Measurements from ENCODE around the gene SLFN14.

The SLFN14 gene

DNA sequence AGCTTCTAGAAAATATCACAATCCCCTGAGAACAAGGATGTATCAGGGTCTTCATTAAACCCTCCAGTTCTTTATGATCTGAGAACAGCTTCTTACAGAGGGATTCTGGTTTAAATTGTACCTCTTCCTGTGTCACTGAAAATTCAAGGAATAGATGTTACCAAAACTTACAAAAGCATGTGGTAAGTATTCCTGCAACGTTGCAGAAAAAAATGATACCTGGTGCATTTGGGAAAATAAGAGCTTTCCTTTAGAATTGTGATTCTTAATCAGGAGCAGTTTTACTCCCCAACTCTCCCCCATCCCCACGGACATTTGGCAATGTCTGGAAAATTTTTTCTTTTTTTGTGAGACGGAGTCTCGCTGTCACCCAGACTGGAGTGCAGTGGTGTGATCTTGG is 7.3 kb downstream of the SLFN14 start:
- Histone ChIP-seq H4K20me1 (ENCODE audit: insufficient read depth, low read length, poor library complexity, severe bottlenecking) (no peaks in the 10 kb centered on the region), H3K36me3 (ENCODE audit: insufficient read depth, low read length) (no peaks in the 10 kb centered on the region), H2AFZ (ENCODE audit: low read length) (no peak overlapping the region), H3K4me3 (ENCODE audit: low read length, poor library complexity, severe bottlenecking) (no peak overlapping the region), H3K4me1 (ENCODE audit: insufficient read depth, low read length, poor library complexity, severe bottlenecking) (no peaks in the 10 kb centered on the region), H3F3A (ENCODE audit: low read depth) (no peaks in the 10 kb centered on the region), H3K9me3 (ENCODE audit: insufficient read depth, low read depth, low read length) (no peaks in the 10 kb centered on the region), H3K9ac (ENCODE audit: low read depth, low read length, poor library complexity, severe bottlenecking) (no peak overlapping the region), H3K4me2 (ENCODE audit: low read depth, low read length, poor library complexity, severe bottlenecking) (no peak overlapping the region), H3K79me2 (ENCODE audit: insufficient read depth, low read length) (no peaks in the 10 kb centered on the region), H3K9me2 (replicated peaks; ENCODE audit: low read depth, low read length) (no peaks in the 10 kb centered on the region), H3K27me3 (ENCODE audit: insufficient read depth, low read length, poor library complexity, severe bottlenecking) (no peaks in the 10 kb centered on the region)
- TF ChIP-seq EZH2phosphoT487 (IDR thresholded peaks at IDR 0.05; ENCODE audit: borderline replicate concordance), result no peak
- TF ChIP-seq, protein P1, sequence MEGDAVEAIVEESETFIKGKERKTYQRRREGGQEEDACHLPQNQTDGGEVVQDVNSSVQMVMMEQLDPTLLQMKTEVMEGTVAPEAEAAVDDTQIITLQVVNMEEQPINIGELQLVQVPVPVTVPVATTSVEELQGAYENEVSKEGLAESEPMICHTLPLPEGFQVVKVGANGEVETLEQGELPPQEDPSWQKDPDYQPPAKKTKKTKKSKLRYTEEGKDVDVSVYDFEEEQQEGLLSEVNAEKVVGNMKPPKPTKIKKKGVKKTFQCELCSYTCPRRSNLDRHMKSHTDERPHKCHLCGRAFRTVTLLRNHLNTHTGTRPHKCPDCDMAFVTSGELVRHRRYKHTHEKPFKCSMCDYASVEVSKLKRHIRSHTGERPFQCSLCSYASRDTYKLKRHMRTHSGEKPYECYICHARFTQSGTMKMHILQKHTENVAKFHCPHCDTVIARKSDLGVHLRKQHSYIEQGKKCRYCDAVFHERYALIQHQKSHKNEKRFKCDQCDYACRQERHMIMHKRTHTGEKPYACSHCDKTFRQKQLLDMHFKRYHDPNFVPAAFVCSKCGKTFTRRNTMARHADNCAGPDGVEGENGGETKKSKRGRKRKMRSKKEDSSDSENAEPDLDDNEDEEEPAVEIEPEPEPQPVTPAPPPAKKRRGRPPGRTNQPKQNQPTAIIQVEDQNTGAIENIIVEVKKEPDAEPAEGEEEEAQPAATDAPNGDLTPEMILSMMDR (conservative IDR thresholded peaks at IDR 0.05; ENCODE audit: low read length), result no peak

DNA sequence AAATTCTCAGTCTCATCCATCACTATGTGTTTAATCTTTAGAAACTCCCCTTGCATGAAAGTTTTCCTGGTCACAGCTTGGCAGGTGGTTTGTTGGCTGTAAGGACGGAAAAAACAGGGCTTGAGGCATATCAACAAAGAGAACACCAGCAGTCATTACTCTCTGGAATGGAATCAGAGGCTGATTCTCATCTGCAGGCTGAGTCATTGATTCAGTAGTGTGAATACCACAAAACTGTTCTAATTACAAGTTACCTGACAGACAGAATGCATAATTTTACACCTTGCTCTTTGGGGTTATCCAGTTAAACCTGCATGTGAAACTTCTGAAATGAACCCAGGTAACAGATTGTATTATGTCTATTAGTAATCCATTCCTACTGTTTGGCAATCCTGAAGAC is 11.6 kb downstream of the SLFN14 start:
- H3K9ac ChIP-seq (ENCODE audit: low read depth, low read length, poor library complexity, severe bottlenecking), result no peak overlapping the region
- TF ChIP-seq EZH2phosphoT487 (IDR thresholded peaks at IDR 0.05; ENCODE audit: borderline replicate concordance), result no peak
- TF ChIP-seq, protein P1 (conservative IDR thresholded peaks at IDR 0.05; ENCODE audit: low read length), result no peak
- H3K36me3 ChIP-seq (ENCODE audit: insufficient read depth, low read length), result no peaks in the 10 kb centered on the region
- no peaks in the 10 kb centered on the region for H3K27me3 ChIP-seq (ENCODE audit: insufficient read depth, low read length, poor library complexity, severe bottlenecking)
- H3K9me2 ChIP-seq (replicated peaks; ENCODE audit: low read depth, low read length), result no peaks in the 10 kb centered on the region
- H3F3A ChIP-seq (ENCODE audit: low read depth), result no peaks in the 10 kb centered on the region
- no peaks in the 10 kb centered on the region for H4K20me1 ChIP-seq (ENCODE audit: insufficient read depth, low read length, poor library complexity, severe bottlenecking)
- H3K4me1 ChIP-seq (ENCODE audit: insufficient read depth, low read length, poor library complexity, severe bottlenecking), result peaks cover 3% of the 10 kb centered on the region
- no peaks in the 10 kb centered on the region for H3K9me3 ChIP-seq (ENCODE audit: insufficient read depth, low read depth, low read length)
- H2AFZ ChIP-seq (ENCODE audit: low read length), result no peak overlapping the region
- H3K79me2 ChIP-seq (ENCODE audit: insufficient read depth, low read length), result no peaks in the 10 kb centered on the region
- H3K4me3 ChIP-seq (ENCODE audit: low read length, poor library complexity, severe bottlenecking), result no peak overlapping the region
- H3K4me2 ChIP-seq (ENCODE audit: low read depth, low read length, poor library complexity, severe bottlenecking), result no peak overlapping the region

DNA sequence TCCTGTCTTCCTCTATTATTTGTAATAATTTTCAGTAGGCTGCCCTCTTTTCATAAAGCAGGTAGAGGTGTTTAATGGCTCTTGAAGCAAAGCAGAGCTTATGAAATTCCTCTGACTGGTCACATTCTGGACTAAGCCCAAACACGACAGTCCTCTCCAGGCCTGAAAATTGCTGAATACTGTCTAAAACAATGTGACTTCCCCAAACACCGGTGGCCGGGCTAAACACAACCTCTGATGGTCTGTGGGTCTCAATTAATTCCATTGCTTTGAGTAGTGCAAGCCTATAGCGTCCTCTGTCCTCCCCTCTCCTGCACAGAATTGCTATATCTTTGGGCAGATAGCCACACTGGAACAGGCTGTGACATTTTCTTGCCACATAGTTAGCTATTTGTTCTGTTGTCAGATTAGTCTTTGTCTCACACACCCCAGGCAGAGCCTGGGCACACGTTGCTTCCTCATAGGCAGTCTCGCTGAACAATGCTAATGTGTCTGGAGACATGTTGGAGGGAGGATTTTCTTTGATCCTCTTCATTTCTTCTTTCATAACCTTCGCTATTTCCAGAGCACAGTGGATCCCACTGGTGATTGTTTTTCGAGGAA is 12.3 kb downstream of the SLFN14 start:
- no peak overlapping the region for H3K4me3 ChIP-seq (ENCODE audit: low read length, poor library complexity, severe bottlenecking)
- H2AFZ ChIP-seq (ENCODE audit: low read length), result no peak overlapping the region
- no peaks in the 10 kb centered on the region for H3K27me3 ChIP-seq (ENCODE audit: insufficient read depth, low read length, poor library complexity, severe bottlenecking)
- no peaks in the 10 kb centered on the region for H3K79me2 ChIP-seq (ENCODE audit: insufficient read depth, low read length)
- no peaks in the 10 kb centered on the region for H3K36me3 ChIP-seq (ENCODE audit: insufficient read depth, low read length)
- H3K9ac ChIP-seq (ENCODE audit: low read depth, low read length, poor library complexity, severe bottlenecking), result no peak overlapping the region
- no peak overlapping the region for H3K4me2 ChIP-seq (ENCODE audit: low read depth, low read length, poor library complexity, severe bottlenecking)
- TF ChIP-seq, protein P1 (conservative IDR thresholded peaks at IDR 0.05; ENCODE audit: low read length), result no peak
- no peak for TF ChIP-seq EZH2phosphoT487 (IDR thresholded peaks at IDR 0.05; ENCODE audit: borderline replicate concordance)
- peaks cover 4% of the 10 kb centered on the region; the same call in 1 of the 2 replicates for H3F3A ChIP-seq (ENCODE audit: low read depth)
- H3K4me1 ChIP-seq (ENCODE audit: insufficient read depth, low read length, poor library complexity, severe bottlenecking), result peaks cover 9% of the 10 kb centered on the region
- H3K9me3 ChIP-seq (ENCODE audit: insufficient read depth, low read depth, low read length), result no peaks in the 10 kb centered on the region
- H4K20me1 ChIP-seq (ENCODE audit: insufficient read depth, low read length, poor library complexity, severe bottlenecking), result no peaks in the 10 kb centered on the region
- no peaks in the 10 kb centered on the region for H3K9me2 ChIP-seq (replicated peaks; ENCODE audit: low read depth, low read length)

All from Loucy (cell line).